ENCODE data around the gene UBE2F.
"Not testable (repeated sequence)": the region's sequence is repeated elsewhere in the genome, so short reads cannot be mapped to it uniquely, and the experiment has no call there.

UBE2F gene

GRCh38 chr2:237943395-237944094 is 23.3 kb upstream of the UBE2F start:
- DNase-seq (ENCODE audit: extremely low read depth in 1 of 2, low read depth in 1 of 2), result no peak

GRCh38 chr2:237944302-237944701 is 22.5 kb upstream of the UBE2F start:
- DNase-seq (ENCODE audit: extremely low read depth in 1 of 2, low read depth in 1 of 2), result no peak

GRCh38 chr2:237946423-237946822 is 20.4 kb upstream of the UBE2F start:
- no peak for DNase-seq (ENCODE audit: extremely low read depth in 1 of 2, low read depth in 1 of 2)

- not testable (repeated sequence) for DNase-seq (ENCODE audit: extremely low read depth in 1 of 2, low read depth in 1 of 2)
Measured at GRCh38 chr2:237951354-237951753, 15.5 kb upstream of the UBE2F start.

GRCh38 chr2:237951878-237952277 is 14.9 kb upstream of the UBE2F start:
- no peak for DNase-seq (ENCODE audit: extremely low read depth in 1 of 2, low read depth in 1 of 2)

GRCh38 chr2:237952851-237953250 is 14.0 kb upstream of the UBE2F start:
- DNase-seq (ENCODE audit: extremely low read depth in 1 of 2, low read depth in 1 of 2), result no peak

- DNase-seq (ENCODE audit: extremely low read depth in 1 of 2, low read depth in 1 of 2), result no peak
Measured at GRCh38 chr2:237955640-237956401, 11.0 kb upstream of the UBE2F start.

- DNase-seq (ENCODE audit: extremely low read depth in 1 of 2, low read depth in 1 of 2), result no peak
Measured at GRCh38 chr2:237956402-237956736, 10.4 kb upstream of the UBE2F start.

GRCh38 chr2:237961637-237962036 is 5.2 kb upstream of the UBE2F start:
- no peak for DNase-seq (ENCODE audit: extremely low read depth in 1 of 2, low read depth in 1 of 2)

GRCh38 chr2:237962432-237963084 is 4.3 kb upstream of the UBE2F start:
- no peak for DNase-seq (ENCODE audit: extremely low read depth in 1 of 2, low read depth in 1 of 2)

- not testable (repeated sequence) for DNase-seq (ENCODE audit: extremely low read depth in 1 of 2, low read depth in 1 of 2)
Measured at GRCh38 chr2:237963490-237963991, 3.3 kb upstream of the UBE2F start.

- no peak for DNase-seq (ENCODE audit: extremely low read depth in 1 of 2, low read depth in 1 of 2)
Measured at GRCh38 chr2:237964194-237964577, 2.6 kb upstream of the UBE2F start.

- no peak for DNase-seq (ENCODE audit: extremely low read depth in 1 of 2, low read depth in 1 of 2)
Measured at GRCh38 chr2:237964578-237965404, 2.0 kb upstream of the UBE2F start.

GRCh38 chr2:237965844-237966243 is 970 bp upstream of the UBE2F start:
- not testable (repeated sequence) for DNase-seq (ENCODE audit: extremely low read depth in 1 of 2, low read depth in 1 of 2)

- no peak for DNase-seq (ENCODE audit: extremely low read depth in 1 of 2, low read depth in 1 of 2)
Measured at GRCh38 chr2:237966250-237966564, 607 bp upstream of the UBE2F start.

GRCh38 chr2:237967463-237967951 is 693 bp downstream of the UBE2F start:
- DNase-seq (ENCODE audit: extremely low read depth in 1 of 2, low read depth in 1 of 2), result no peak

GRCh38 chr2:237968048-237968862 is 1.4 kb downstream of the UBE2F start:
- DNase-seq (ENCODE audit: extremely low read depth in 1 of 2, low read depth in 1 of 2), result peak in 1 of 2 donors; percentile 32

GRCh38 chr2:237971661-237972060 is 4.8 kb downstream of the UBE2F start:
- DNase-seq (ENCODE audit: extremely low read depth in 1 of 2, low read depth in 1 of 2), result no peak

- no peak for DNase-seq (ENCODE audit: extremely low read depth in 1 of 2, low read depth in 1 of 2)
Measured at GRCh38 chr2:237972211-237972610, 5.4 kb downstream of the UBE2F start.

- no peak for DNase-seq (ENCODE audit: extremely low read depth in 1 of 2, low read depth in 1 of 2)
Measured at GRCh38 chr2:237972936-237973335, 6.1 kb downstream of the UBE2F start.

Data from stimulated activated CD8-positive, alpha-beta memory T cell treated with anti-CD3 and anti-CD28 coated beads, Interleukin-7, amount 100 ng/mL, for 48 hours (primary cell).